Heart right ventricle (tissue), 16 donors: ENCODE measurements around the gene BPIFB3. TPM values are rescaled to one million over a fixed set of nuclear protein-coding genes. Genes with fewer than 3 reads are reported as not detected.

Experiments
- ATAC-seq, 8 donors: fragments of 200-7000 bp; cut with Tn5 transposase; one replicate each; pipeline ENCODE4 v1.9.1; 2020; ENCODE audit warnings: mild to moderate bottlenecking in 8 of 8, moderate library complexity in 8 of 8, moderate number of reproducible peaks in 1 of 8
- DNase-seq, 2 donors: peaks; one replicate each; pipeline ENCODE4 v3.0.0-alpha.2; 2020
- H3K27ac ChIP-seq, 10 donors: fragments of 200-600 bp; sonication (generic) in 2 of 10; one replicate each; pipeline versions ENCODE4 v1.5.0 to v1.8.0; 2020 to 2022; ENCODE audit warnings: mild to moderate bottlenecking in 3 of 10
- H3K27me3 ChIP-seq, 7 donors: fragments of 200-600 bp; one replicate each; pipeline ENCODE4 v1.8.0; 2021 to 2022; ENCODE audit warnings: mild to moderate bottlenecking in 2 of 7
- H3K36me3 ChIP-seq, 9 donors: fragments of 200-600 bp; sonication (generic) in 1 of 9; one replicate each; pipeline versions ENCODE4 v1.5.0 to v1.8.0; 2020 to 2022; ENCODE audit warnings: mild to moderate bottlenecking in 2 of 9
- H3K4me1 ChIP-seq, 9 donors: fragments of 200-600 bp; sonication (generic) in 1 of 9; one replicate each; pipeline versions ENCODE4 v1.5.0 to v1.8.0; 2020 to 2022; ENCODE audit warnings: mild to moderate bottlenecking in 4 of 9
- H3K4me3 ChIP-seq, 10 donors: fragments of 200-600 bp; sonication (generic) in 2 of 10; one replicate each; pipeline versions ENCODE4 v1.5.0 to v1.8.0; 2020 to 2022; ENCODE audit warnings: mild to moderate bottlenecking in 7 of 10, moderate library complexity in 2 of 10
- H3K9me3 ChIP-seq, 11 donors: fragments of 200-600 bp in 10 of 11; sonication (generic) in 2 of 11; one replicate each; pipeline versions ENCODE4 v1.5.0 to v1.8.0; 2013 to 2022; ENCODE audit warnings: mild to moderate bottlenecking in 2 of 11, control low read depth in 1 of 11, moderate library complexity in 1 of 11
- WGBS, 2 donors: extraction: QIAGEN DNeasy Blood & Tissue Kit; methylation state at CpG; one replicate each; pipeline ENCODE4 v1.1.7; 2013; ENCODE audit warnings: inconsistent platforms in 1 of 2; 5-methylcytosine and 5-hydroxymethylcytosine counted together
- intact Hi-C, 10 donors: fragments of 100-400 bp; cut with DNase I; formaldehyde crosslinking; loops; one replicate each; pipeline versions ENCODE4 v1.11.1 to v1.14.2; 2022
- polyA plus RNA-seq, 2 donors: library from polyadenylated mRNA; stranded (reverse); fragments of 200-250 nt; gene quantifications; one replicate each; pipeline ENCODE4 v1.2.3, GENCODE V29; 2013
- total RNA-seq, 10 donors: library from RNA; stranded (reverse); fragmentation: NEBNext Ultra II Directional in 3 of 10; extraction: Animal tissue kit (Norgen Biotek cat#: 25700) in 3 of 10; gene quantifications; one replicate each; pipeline versions ENCODE4 v1.2.1 to v1.2.4, GENCODE V29; 2021 to 2023
- TF ChIP-seq, protein P1 (sequence below), 9 donors: fragments of 200-600 bp; sonication (generic) in 2 of 9; IDR thresholded peaks; one replicate each; pipeline versions ENCODE4 v1.5.0 to v1.8.0; 2021 to 2022; ENCODE audit warnings: antibody characterized with exemption in 9 of 9, mild to moderate bottlenecking in 5 of 9, moderate library complexity in 1 of 9
- donor health status: Arrhythmogenic right ventricular cardiomyopathy.
- donor health status: ischemic (EF 13 %, LVEDD 7.1; RV severe dilation, severe dysfunction).
- donor health status: healthy with polysubstance abuse.
- donor health status: DM: no; HTN: yes; CAD: no.
- donor health status: DM: no; HTN: no; CAD: no.
- donor health status: ischemic (EF 25% LVEDD 6.9; RV normal size, moderate dysfunction).
- donor health status: ischemic (EF 25% LVEDD 5.7; RV mildly dilated, moderate dysfunction).
- donor health status: healthy.
- donor health status: DM: yes; HTN: yes; CAD: no.
- donor health status: Ischemic cardiomyopathy.
- donor health status: ischemic (EF 35%, LVEDD 5.7; RV mildly dilated, moderate dysfunction).
- donor health status: nonischemic (EF 11% LVEDD 7.7; RV severe dilation, severe dysfunction).
- donor health status: DM: yes; HTN: yes; CAD: no.
- donor health status: PGD.
- donor health status: ischemic (EF 29% LVEDD 5.4; RV normal size, mild dysfunction).
- donor health status: nonischemic (EF 23%, LVEDD 6.1; RV moderate dilation, normal function).

The BPIFB3 gene
- total and polyA plus RNA-seq, 12 donors, result not detected

DNA sequence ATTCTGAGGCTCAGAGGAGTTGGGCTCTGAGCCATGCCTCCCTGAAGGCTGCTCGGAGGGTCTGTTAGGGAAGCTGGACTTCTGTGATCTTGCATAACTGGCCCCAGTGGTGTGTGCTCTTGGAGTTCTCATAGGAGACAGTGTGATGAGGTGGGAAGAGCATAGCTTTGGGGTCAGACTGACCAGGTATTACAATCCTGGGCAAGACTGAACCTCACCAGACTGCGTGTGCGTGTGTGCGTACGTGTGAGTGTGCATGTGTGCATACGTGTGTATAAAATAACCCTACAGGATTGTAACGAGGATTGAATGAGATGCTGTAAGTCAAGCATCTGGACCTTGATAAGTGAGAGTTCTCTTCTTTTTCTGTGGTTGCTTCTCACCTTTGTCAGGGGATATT, 36.2 kb upstream of the BPIFB3 start:
- TF ChIP-seq, protein P1, sequence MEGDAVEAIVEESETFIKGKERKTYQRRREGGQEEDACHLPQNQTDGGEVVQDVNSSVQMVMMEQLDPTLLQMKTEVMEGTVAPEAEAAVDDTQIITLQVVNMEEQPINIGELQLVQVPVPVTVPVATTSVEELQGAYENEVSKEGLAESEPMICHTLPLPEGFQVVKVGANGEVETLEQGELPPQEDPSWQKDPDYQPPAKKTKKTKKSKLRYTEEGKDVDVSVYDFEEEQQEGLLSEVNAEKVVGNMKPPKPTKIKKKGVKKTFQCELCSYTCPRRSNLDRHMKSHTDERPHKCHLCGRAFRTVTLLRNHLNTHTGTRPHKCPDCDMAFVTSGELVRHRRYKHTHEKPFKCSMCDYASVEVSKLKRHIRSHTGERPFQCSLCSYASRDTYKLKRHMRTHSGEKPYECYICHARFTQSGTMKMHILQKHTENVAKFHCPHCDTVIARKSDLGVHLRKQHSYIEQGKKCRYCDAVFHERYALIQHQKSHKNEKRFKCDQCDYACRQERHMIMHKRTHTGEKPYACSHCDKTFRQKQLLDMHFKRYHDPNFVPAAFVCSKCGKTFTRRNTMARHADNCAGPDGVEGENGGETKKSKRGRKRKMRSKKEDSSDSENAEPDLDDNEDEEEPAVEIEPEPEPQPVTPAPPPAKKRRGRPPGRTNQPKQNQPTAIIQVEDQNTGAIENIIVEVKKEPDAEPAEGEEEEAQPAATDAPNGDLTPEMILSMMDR (IDR thresholded peaks at IDR 0.05), result no peak
- Histone ChIP-seq H3K4me1 (no peaks in the 10 kb centered on the region), H3K27ac (no peak overlapping the region), H3K9me3 (no peaks in the 10 kb centered on the region), H3K36me3 (no peaks in the 10 kb centered on the region), H3K27me3 (peaks cover 0 to 30% (median 18%) of the 10 kb centered on the region in 7 donors), H3K4me3 (no peak overlapping the region)
- 74 to 88% methylated on average over 7 of the region's 7 CpGs for WGBS, 2 donors
- no peak for DNase-seq
- intact Hi-C loops, result no loop called here
- ATAC-seq, result no peak

DNA sequence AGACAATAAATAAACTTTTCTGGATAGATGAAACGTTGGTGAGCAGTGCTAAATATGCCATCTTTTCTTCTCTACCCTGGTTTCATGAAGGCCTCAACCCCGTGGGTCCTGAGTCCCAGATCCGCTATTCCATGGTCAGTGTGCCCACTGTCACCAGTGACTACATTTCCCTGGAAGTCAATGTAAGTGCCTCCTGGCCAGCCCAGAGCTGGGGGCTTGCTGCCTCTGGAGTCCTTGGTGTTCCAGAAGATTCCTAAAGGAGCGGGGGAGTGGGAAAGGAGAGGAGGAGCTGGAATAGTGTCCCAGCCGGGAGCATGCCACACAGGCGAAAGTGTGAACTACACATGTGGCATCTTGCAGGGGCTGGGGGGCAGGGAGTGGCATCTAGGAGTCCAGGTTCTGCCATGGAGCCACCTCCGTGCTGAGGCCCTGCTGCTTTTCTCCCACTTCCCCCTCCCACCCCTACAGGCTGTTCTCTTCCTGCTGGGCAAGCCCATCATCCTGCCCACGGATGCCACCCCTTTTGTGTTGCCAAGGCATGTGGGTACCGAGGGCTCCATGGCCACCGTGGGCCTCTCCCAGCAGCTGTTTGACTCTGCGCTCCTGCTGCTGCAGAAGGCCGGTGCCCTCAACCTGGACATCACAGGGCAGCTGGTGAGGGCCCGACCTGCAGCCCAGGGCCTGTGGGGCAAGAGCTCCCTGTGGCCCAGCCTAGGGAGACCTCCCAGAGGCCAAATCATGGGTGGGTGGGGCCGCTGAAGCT, 35.4 kb upstream of the BPIFB3 start:
- TF ChIP-seq, protein P1 (IDR thresholded peaks at IDR 0.05), result no peak
- no peaks in the 10 kb centered on the region for H3K4me1 ChIP-seq
- intact Hi-C loops, result no loop called here
- H3K4me3 ChIP-seq, result no peak overlapping the region
- no peaks in the 10 kb centered on the region for H3K36me3 ChIP-seq
- no peak overlapping the region for H3K27ac ChIP-seq
- DNase-seq (no peak), ATAC-seq (no peak)
- no peaks in the 10 kb centered on the region for H3K9me3 ChIP-seq
- WGBS, 2 donors, result 65 to 76% methylated on average over 14 of the region's 14 CpGs
- H3K27me3 ChIP-seq, result peaks cover 0 to 26% (median 12%) of the 10 kb centered on the region in 7 donors

GRCh38 chr20:33019465-33020277, 34.0 kb upstream of the BPIFB3 start:
- no peak for DNase-seq
- Histone ChIP-seq H3K36me3 (no peaks in the 10 kb centered on the region), H3K4me1 (no peaks in the 10 kb centered on the region), H3K27ac (no peak overlapping the region), H3K27me3 (peaks cover 0 to 15% (median 3%) of the 10 kb centered on the region in 7 donors), H3K4me3 (no peak overlapping the region), H3K9me3 (no peaks in the 10 kb centered on the region)
- TF ChIP-seq, protein P1 (IDR thresholded peaks at IDR 0.05), result no peak
- intact Hi-C loops, result no loop called here
- ATAC-seq, result peak in 1 of 8 donors; percentile 29
- WGBS, 2 donors, result 88 to 90% methylated on average over 23 of the region's 23 CpGs

- Histone ChIP-seq H3K27me3 (peaks cover 0 to 11% (median 0%) of the 10 kb centered on the region in 7 donors), H3K9me3 (no peaks in the 10 kb centered on the region), H3K27ac (no peak overlapping the region), H3K36me3 (no peaks in the 10 kb centered on the region), H3K4me1 (no peaks in the 10 kb centered on the region), H3K4me3 (no peak overlapping the region)
- intact Hi-C loops, result no loop called here
- TF ChIP-seq, protein P1 (IDR thresholded peaks at IDR 0.05), result no peak
- ATAC-seq (peak in 1 of 8 donors; percentile 18), DNase-seq (no peak)
- WGBS, 2 donors, result 88 to 90% methylated on average over 18 of the region's 18 CpGs
Measured at GRCh38 chr20:33020278-33021161, 33.2 kb upstream of the BPIFB3 start.
